ENCODE measurements around the gene WNT6.
A peak's percentile ranks its signal among the peaks of the same experiment; 100 is the strongest.

The WNT6 gene

DNA sequence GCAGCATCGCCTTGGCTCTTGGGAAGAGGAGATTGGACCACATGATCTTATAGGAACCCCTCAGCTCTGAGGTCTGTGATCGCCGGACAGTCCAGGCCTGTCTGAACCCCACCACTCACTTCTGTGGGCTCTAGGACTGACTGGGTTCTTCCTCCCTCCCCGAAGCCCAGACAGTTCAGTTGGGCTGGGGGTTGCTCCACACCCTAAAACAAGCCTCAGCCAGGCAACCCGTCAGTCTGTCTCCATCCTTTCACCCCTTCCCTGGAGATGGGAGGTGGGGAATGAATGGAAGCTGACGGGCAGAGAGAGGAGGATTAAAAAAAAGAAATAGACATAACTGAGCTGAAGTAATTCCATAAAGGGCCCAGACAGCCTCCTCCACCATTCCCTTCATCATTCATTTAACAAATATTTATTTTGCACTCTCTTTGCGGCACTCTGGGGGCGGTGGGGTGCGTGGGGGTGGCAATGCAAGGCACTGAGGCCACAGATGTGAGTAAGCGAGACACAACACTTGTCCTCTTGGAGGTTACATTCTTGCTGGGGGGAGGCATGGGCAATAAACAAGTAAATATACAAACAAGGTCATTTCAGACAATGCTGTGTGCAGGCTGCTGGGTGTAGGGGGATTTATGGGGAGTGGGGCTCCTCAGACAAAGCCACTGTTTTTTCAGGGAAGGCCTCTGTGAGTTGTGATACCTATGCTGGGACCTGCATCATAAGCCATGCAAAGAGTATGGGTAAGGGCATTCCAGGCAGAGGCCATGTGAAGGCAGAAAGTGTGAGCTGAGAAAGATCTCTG is 33.9 kb downstream of the WNT6 start:
- peak; percentile 47 for DNase-seq (ENCODE audit: low spot score)

DNA sequence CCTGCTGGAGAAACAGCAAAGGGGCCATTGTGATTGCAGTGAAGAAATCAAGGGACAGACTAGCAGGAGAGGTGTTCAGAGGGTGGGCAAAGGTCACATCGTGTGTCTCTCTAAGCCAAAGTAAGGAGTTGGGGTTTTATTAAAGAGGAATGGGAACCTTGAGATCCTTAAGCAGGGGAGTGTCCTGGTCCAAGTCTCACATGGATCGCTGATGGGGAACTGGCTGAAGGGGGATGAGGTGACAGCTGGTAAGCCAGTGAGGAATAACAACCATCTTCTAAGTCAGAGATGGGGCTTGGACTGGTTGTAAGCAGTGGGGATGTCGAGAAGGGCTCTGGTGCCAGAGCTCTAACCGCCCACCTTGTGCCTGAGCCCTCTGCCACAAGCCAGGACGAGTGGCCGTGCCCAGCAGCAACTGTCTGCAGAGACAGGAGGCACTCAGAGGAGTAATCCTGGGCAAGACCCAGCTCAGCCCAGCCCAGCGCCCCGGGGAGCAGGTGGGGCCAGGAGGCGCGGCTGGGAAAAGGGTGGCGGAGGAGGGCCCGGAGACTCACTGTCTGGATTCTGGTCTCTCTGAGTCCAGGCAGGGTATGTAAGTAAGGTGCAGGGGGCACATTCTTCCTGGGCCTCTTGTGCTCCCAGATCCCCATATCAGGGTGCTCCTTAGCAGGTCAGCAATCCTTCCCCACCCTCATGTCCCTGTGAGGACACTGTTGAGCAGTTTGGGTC is 34.7 kb downstream of the WNT6 start:
- DNase-seq (ENCODE audit: low spot score): no peak

DNA sequence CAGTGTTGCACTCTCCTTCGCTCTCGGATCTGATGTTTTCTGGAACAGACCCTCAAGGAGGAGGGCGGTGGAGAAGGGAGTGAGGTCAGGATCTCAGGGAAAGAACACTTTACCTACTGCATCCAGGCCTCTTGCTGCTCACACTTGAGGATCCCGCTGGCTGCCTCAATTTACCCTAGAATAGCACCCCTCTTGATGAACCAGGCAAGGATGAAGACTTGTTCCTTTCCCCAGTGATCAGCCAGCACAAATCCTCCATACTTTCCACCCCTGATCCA is 35.2 kb downstream of the WNT6 start:
- no peak for DNase-seq (ENCODE audit: low spot score)

DNA sequence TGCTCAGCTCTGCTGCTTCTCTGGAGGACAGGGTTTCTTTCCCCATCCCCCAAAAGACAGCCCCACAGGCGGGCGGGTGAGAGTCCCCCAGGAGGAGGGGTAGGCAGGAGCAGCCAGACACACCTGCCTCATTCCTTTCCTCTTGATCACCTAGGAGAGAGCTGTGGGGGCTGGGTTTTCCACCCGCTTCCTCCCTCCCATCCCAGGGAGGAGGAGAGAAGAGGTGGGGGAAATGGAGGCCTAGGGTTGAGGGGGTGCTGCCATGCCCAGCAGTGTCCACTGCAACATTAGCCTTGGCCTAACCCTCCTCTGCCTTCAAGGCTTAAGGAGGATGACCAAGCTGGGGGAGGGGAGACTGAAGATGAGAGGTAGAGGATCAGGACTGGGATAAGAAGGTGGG is 35.7 kb downstream of the WNT6 start:
- peak; percentile 11 for DNase-seq (ENCODE audit: low spot score)

DNA sequence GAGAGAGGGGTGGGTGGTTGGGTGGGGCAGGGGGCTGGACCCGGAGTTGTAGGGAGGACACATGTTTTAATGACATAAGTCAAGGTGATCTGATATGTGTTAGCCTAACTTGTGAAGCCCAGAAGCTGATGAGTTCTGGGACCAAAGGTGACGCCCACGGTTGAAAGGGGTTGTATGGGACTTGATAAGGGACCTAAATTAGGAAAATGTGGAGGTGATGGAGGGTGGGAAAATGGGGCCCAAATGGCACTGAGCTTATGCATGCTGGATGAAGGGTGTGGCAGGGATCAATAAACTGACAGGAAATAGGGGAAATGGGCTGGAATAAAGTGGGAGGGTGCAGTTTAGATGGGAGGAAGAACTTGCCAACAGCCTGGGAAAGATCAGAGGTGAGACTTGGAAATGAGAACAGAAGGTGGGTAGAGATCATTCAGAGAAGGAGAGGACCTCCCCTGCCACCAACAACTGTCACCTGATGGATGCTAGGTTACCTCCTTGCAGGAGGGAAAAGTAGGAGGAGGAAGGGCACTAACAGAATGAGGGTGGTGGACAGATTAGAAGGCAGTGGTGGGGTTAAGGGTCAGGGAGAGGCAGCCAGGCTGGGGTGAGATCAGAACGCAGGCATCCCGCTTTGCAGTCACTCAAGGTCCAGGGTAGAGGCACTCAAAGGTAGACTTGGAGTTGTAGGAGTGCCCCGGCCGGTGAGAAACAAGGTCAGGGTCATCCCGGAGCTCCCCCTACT is 36.3 kb downstream of the WNT6 start:
- DNase-seq (ENCODE audit: low spot score): peak; percentile 31

DNA sequence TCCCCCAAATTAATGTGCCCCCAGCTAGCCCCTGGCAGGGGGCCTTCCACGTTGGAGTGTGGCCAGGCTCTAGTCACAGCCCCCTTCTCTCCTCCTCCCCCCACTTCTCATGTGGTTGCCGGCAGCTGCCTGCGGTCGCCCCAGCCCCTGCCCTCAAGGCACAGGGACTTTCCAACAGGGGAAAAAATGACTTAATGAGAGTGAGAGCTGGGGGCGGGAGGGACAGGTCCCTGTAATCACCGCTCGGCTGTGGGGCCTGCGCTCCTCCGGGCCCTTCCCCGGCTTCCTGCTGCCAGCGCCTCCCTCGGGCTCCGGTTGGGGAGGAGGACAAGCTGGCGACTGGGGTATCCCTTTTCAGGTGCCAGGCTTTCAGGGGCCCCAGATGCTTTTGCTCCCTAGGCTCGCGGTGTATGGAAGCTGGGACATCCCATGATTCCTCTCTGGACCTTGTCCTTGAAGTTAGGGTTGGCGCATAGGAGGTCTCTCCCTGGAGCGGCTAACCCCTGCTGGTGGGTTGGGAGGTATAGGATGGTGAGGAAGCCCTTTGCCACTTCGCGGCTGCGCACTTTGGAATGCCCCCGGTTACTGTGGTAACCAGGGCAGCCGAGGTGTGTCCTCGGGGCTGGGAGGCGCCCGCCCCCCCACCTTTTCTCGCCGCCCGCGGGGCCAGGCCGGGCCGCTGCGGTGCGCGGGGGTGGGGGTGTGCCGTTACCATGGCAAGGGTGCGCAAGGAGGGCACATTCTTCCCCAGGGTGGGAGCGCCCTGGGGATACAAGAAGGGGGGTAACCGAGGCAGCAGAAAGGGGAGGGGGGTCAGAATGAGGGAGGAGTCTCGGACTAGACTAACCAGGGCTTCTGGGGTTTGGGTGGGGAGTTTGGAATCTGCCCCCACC is 37.1 kb downstream of the WNT6 start:
- DNase-seq (ENCODE audit: low spot score): peak; percentile 93

DNA sequence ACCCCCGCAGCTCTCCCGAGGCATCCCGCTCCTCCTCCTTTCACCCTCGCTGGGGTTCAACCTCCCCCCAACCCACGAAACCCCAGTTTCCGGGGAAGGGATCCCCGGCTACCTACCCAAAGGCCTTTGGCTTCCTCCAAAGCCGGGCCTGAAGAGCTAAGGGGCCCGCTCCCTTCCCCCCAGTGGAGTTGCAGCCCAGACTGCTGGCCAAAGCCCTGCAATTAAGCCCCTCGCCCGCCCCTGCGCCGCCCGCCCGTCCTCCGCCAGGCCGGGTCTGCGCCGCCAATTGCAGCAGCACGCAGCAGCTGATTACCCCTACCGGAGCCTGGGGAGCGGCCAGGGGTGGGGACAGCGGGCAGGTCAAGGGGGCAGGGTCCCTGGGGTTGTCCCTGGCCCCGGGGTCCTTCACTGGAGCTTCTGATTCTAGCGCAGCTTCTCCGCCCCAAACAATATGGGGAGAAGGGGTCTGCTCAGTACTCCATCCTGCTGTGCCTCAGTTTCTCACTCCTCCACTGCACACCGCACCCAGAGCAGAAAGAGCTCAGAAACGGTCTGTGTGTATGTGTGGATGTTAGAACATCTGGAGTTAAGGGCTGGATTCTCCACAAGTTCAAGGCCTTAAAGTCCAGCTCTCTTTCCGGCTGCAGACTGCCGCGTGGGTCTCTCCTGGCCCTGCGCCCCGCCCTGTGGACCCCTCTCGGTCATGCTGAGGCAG is 37.9 kb downstream of the WNT6 start:
- DNase-seq (ENCODE audit: low spot score): peak; percentile 21

DNA sequence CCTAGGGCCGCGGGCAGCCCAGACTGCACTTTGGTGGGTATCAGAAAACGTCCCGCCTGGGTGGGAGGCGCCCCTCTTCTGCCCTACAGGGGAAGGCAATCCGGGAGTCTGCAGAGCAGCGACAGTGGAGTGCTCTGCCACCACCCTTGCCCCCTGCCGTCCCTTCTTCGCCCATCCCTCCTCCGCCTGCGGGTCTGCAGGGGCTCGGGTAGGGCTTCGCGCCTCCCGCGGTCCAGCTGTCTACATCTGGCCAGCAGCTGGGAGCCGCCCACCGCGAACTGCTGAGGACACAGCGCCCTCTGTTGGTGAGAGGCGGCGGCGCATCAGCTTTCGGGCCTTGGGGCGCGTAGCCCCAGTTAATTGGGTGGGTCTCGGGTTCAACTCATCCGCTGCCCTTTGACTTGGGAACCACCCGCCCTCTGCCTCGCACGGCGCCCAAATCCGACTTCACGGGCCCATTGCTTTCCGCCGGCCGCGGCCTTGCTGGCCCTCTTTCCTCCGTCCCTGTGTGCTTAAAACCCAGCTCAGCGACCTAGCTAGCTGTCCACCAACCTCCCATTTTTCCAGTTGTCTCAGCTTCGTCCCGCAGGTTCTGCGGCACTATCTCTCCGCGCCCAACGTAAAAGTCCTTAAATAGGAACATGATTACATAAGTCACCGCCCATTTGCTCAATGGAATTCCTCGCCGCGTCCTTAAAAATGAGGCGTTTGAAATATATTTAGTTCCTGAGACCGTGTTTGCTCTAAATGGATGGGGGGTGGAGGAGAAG is 38.7 kb downstream of the WNT6 start:
- DNase-seq (ENCODE audit: low spot score): peak; percentile 83

DNA sequence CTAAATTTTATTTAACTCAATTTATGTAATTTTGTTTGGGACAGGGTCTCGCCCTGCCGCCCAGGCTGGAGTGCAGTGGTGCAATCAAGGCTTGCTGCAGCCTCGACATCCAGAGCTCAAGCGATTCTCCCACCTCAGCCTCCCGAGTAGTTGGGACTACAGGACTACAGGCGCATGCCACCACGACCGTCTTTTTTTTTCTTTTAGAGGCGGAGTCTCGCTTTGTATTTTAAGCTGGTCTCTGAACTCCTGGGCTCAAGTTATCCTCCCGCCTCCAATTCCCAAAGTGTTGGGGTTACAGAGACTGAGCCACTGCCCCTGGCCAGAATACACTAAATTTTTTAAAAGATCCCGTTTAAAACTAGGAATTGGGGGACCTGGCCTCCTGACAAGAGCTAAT is 39.5 kb downstream of the WNT6 start:
- no peak for DNase-seq (ENCODE audit: low spot score)

DNA sequence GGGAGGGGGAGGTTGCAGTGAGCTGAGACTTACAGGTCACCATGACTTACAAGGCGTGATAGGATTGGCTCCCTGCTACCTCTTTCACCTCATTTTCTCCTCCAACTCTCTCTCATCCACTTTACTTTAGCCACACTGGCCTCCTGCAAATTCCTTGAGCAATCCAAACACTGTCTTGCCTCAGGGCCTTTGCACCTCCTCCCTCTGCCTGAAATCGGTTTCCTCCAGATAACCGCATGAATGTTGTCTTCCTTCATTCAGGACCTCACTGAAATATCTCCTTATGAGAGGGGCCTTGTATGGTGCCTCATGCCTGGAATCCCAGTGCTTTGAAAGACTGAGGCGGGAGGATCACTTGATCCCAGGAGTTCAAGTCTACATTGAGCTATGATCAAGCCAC is 42.8 kb downstream of the WNT6 start:
- DNase-seq (ENCODE audit: low spot score): no peak

DNA sequence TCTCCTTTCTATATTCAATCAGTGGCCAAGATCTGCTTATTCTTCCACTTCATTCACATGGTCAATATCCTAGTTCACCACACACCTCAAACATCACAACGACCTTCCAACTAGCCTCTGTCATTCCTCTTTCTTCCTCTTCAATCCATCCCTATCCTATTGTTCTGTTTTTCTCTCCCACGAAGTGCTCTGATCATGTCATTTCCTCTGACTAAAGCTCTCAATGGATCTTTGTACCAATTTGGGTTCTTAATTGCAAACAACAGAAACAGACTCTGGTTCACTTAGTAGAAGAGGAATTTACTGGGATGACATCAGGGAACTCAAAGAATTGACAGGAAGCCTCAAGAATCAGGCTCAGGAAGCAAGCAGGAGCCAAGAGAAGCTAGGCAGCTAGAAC is 44.6 kb downstream of the WNT6 start:
- DNase-seq (ENCODE audit: low spot score): no peak

DNA sequence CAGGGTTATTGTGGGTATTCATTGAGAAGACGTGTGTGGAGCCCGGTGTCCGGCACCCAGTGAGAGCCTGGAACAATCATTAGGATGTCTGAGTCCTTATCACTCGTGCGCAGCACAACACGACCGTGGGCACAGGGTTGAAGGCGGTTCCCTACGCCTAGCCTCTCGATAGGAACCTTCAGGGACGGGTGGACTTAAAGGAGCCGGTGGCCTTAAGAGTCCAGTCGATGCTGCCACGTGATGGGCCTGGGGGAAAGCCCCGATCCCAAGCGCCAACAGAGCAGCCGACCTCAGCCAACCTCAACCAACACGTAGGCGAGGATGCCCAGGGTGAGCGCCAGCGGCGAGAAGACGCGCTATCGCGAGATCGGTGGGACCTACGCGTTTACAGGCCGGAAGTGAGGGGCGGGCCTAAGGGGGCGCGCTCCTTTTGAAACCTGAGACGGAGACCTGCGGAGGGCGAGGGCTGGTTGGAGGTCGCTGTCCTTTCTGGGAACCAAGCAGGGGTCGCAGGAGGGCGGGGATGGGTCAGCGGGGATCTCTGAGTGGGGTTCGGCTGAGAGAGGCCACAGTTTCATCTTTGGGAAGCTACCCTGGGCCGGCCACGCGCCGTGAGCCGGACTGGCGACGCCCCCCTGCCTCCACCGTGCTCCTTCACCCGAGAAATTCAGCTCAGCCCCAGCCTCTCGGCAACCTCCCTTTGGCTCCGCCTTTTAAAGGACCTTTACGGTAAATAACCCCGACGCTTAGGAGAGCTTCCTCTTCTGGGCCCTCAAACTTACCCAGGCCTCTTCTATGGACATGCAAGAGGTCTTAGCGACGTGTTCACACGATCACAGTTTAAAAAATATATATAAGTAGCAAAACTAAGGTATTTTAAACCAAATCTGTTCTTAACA is 49.4 kb downstream of the WNT6 start:
- DNase-seq (ENCODE audit: low spot score): peak; percentile 91

DNA sequence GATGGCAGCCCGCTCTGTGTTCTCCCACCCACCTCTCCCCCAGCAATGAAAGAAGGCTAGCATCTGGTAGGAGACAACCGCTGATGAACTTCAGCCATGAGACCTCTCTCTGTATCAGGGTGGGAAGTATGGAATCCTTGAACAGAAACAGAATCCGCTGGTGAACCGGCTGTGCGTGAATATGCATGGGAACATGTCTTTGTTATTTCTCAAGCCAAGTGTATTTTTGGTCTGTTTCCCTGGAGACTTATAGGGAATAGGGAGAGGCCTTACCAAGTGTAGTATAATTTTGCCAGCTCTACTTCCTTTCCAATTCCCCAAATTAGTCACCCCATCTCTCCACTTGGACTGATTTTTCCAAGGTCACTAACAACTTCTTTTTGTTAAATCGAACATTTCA is 51.1 kb downstream of the WNT6 start:
- DNase-seq (ENCODE audit: low spot score): no peak

DNA sequence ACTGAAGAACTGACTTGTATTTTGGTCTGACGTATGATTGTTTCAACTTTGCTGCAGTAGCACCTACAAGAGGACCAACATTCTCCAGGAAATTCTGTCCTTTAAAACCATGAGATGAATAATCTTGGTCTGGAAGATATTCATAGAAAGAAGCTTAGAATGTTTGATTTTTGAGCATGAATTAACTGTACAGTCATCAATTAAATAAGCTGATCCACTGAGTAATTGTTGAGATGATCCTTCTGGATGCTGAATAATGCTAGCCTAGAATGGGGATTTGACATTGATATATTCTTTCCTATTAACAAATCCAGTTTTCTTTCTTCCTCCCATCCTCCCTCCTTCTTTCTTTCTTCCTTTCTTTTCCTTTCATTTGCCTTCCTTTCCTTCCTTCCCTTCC is 60.9 kb downstream of the WNT6 start:
- DNase-seq (ENCODE audit: low spot score): no peak

All from NAMALWA (cell line).